DND-41 (cell line): ENCODE results near the gene PLA2G12B.
"Not testable (repeated sequence)": the region's sequence is repeated elsewhere in the genome, so short reads cannot be mapped to it uniquely, and the experiment has no call there.

ENCODE experiments used
- ATAC-seq: fragments of 200-7000 bp; cut with Tn5 transposase; 3 replicates; pipeline ENCODE4 v1.9.1; 2021; ENCODE audit warnings: low read depth; ENCODE audit not compliant: insufficient read depth
- DNase-seq: peaks from one replicate; pipeline ENCODE4 v3.0.0-alpha.2; 2020
- H2AFZ ChIP-seq: 2 replicates; pipeline ENCODE4 v1.6.0; 2012; ENCODE audit warnings: low read depth, low read length
- H3K27ac ChIP-seq: 2 replicates; pipeline ENCODE4 v1.5.1; 2012; ENCODE audit warnings: low read length, inconsistent platforms
- H3K27me3 ChIP-seq: fragments of 200-600 bp; sonication (generic); 2 replicates; pipeline ENCODE4 v1.6.0; 2012; ENCODE audit warnings: low read length, mild to moderate bottlenecking, inconsistent platforms; ENCODE audit not compliant: insufficient read depth, poor library complexity
- H3K36me3 ChIP-seq: 2 replicates; pipeline ENCODE4 v1.5.1; 2012; ENCODE audit warnings: low read length, inconsistent platforms; ENCODE audit not compliant: insufficient read depth
- H3K4me1 ChIP-seq: 2 replicates; pipeline ENCODE4 v1.5.1; 2012; ENCODE audit warnings: mild to moderate bottlenecking, low read length; ENCODE audit not compliant: insufficient read depth
- H3K4me2 ChIP-seq: 2 replicates; pipeline ENCODE4 v1.6.0; 2012; ENCODE audit warnings: mild to moderate bottlenecking, moderate library complexity, low read length, inconsistent platforms; ENCODE audit not compliant: insufficient read depth
- H3K4me3 ChIP-seq, 2 experiments: fragments of 200-600 bp in 1 of 2; shearing (Covaris generic) in 1 of 2; 2 replicates each; pipeline ENCODE4 v1.5.1; 2012 to 2016; ENCODE audit warnings: inconsistent platforms in 2 of 2, low read length in 2 of 2, mild to moderate bottlenecking in 2 of 2, low read depth in 1 of 2, moderate library complexity in 1 of 2
- H3K79me2 ChIP-seq: 2 replicates; pipeline ENCODE4 v1.6.0; 2012; ENCODE audit warnings: low read length, inconsistent platforms; ENCODE audit not compliant: insufficient read depth
- H3K9ac ChIP-seq: 2 replicates; pipeline ENCODE4 v1.6.0; 2012; ENCODE audit warnings: low read depth, mild to moderate bottlenecking, inconsistent platforms, low read length, moderate library complexity
- H3K9me3 ChIP-seq: 2 replicates; pipeline ENCODE4 v1.5.1; 2012; ENCODE audit warnings: low read length, moderate library complexity, mild to moderate bottlenecking, inconsistent platforms; ENCODE audit not compliant: insufficient read depth, severe bottlenecking
- H4K20me1 ChIP-seq: 2 replicates; pipeline ENCODE4 v1.6.0; 2012; ENCODE audit warnings: low read length; ENCODE audit not compliant: insufficient read depth
- CTCF ChIP-seq: IDR thresholded peaks from 2 replicates; pipeline ENCODE4 v1.5.1; 2012; ENCODE audit warnings: borderline replicate concordance, low read length, moderate library complexity, mild to moderate bottlenecking; ENCODE audit not compliant: poor library complexity, severe bottlenecking; ENCODE audit errors: extremely low read depth
- EZH2 ChIP-seq: IDR thresholded peaks from 3 replicates; pipeline ENCODE4 v1.6.1; 2012; ENCODE audit warnings: borderline replicate concordance, low read depth, mild to moderate bottlenecking, moderate library complexity, low read length, inconsistent platforms; ENCODE audit not compliant: severe bottlenecking

The PLA2G12B gene

GRCh38 chr10:72904806-72905205 is 49.8 kb downstream of the PLA2G12B start:
- Histone ChIP-seq H3K4me2 (no peak overlapping the region), H3K4me1 (no peaks in the 10 kb centered on the region), H3K9ac (no peak overlapping the region), H3K27ac (no peak overlapping the region), H3K4me3 (no peak overlapping the region), H3K27me3 (no peaks in the 10 kb centered on the region), H3K36me3 (no peaks in the 10 kb centered on the region), H3K79me2 (no peaks in the 10 kb centered on the region), H3K9me3 (no peaks in the 10 kb centered on the region), H4K20me1 (no peaks in the 10 kb centered on the region), H2AFZ (0 out of 2 replicates have a peak overlapping the region, but pooled peaks have one; percentile 8)
- TF ChIP-seq EZH2 (no peak), CTCF (no peak)
- no peak for DNase-seq
- no peak for ATAC-seq

GRCh38 chr10:72903941-72904446 is 50.6 kb downstream of the PLA2G12B start:
- H3K4me1 ChIP-seq, H3K36me3 ChIP-seq, H2AFZ ChIP-seq, H3K27ac ChIP-seq, H3K79me2 ChIP-seq, ATAC-seq, H3K4me2 ChIP-seq, H4K20me1 ChIP-seq, H3K4me3 ChIP-seq, H3K27me3 ChIP-seq, H3K9me3 ChIP-seq, DNase-seq, H3K9ac ChIP-seq: not testable (repeated sequence)

- no peak overlapping the region for H3K27ac ChIP-seq
- H3K4me3 ChIP-seq: no peak overlapping the region
- no peak overlapping the region for H3K4me2 ChIP-seq
- no peaks in the 10 kb centered on the region for H3K4me1 ChIP-seq
- no peak overlapping the region for H2AFZ ChIP-seq
- H3K9me3 ChIP-seq: no peaks in the 10 kb centered on the region
- H3K9ac ChIP-seq: no peak overlapping the region
- no peaks in the 10 kb centered on the region for H4K20me1 ChIP-seq
- no peaks in the 10 kb centered on the region for H3K36me3 ChIP-seq
- ATAC-seq (no peak), DNase-seq (no peak)
- no peaks in the 10 kb centered on the region for H3K79me2 ChIP-seq
- TF ChIP-seq CTCF: no peak
- H3K27me3 ChIP-seq: no peaks in the 10 kb centered on the region
These were observed 55.1 kb downstream of the PLA2G12B start for GRCh38 chr10:72899545-72899944.

GRCh38 chr10:72898616-72899015 is 56.0 kb downstream of the PLA2G12B start:
- Histone ChIP-seq H2AFZ (no peak overlapping the region), H3K27ac (no peak overlapping the region), H3K4me2 (no peak overlapping the region), H3K9me3 (no peaks in the 10 kb centered on the region), H4K20me1 (no peaks in the 10 kb centered on the region), H3K4me3 (no peak overlapping the region), H3K36me3 (no peaks in the 10 kb centered on the region), H3K9ac (no peak overlapping the region), H3K4me1 (no peaks in the 10 kb centered on the region), H3K79me2 (no peaks in the 10 kb centered on the region), H3K27me3 (no peaks in the 10 kb centered on the region)
- TF ChIP-seq CTCF (no peak), EZH2 (no peak)
- no peak for DNase-seq
- ATAC-seq: no peak
